NCI-H82 (cell line): Measurements from ENCODE around the gene ADAMTS18.

Experiments
- DNase-seq: peaks from one replicate; lab custom pipeline; 2025; lab: John Stamatoyannopoulos, UW

ADAMTS18 gene

GRCh38 chr16:77437859-77438258 lies 3.0 kb upstream of the ADAMTS18 start:
- DNase-seq: peak; percentile 39

DNA sequence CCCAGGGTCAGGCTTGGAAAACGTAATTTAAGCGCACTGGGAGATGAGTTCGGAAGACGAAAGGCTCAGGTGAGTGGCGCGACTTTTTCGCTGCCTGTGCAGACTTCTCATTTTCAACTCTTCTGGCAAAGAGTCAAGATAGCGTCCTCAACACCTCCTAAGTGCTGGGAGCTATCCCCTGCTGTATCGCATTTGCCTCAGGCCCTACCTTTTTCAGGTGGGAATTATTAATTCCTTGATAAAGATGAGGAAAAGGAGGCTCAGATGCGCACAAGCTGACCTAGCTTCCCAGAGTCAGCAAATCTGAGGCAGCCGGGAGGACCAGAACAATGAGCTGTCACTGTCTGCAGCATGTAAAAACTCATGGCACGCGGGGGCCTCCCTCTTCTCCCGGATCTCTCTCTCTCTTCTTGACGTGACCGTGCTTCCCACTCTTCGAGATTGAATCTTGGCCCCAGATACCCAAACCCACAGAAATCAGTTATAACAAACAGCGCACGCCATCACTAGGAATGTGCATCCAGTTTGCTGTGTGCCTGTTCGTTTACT lies 512 bp upstream of the ADAMTS18 start:
- DNase-seq: no peak

DNA sequence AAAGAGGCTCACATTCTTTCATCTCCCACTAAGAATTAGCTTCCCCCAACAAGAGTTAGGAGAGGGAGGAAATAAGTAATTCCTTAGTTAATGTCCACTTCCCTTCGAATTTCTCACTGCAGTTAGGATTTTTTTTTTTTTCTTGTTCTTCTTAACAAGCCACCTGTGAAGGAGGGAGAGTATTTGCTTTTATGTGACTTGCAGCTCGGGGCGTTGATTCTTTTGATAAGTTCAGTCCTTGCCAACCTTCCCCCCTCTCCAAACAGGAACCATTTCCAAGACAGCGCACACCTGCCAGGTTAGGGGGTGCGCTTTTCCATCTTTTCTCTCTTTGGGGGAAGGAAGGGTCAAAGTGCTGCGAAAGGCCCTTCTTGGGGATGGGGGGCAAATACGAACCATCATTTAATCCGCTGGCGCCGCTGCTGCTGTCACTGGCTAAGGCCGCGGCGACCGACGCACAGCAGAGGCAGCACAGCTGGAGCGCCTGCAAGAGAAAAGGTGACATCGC lies 758 bp downstream of the ADAMTS18 start:
- DNase-seq: peak; percentile 7

- no peak for DNase-seq
Measured at GRCh38 chr16:77433146-77433545, 1.7 kb downstream of the ADAMTS18 start.

DNA sequence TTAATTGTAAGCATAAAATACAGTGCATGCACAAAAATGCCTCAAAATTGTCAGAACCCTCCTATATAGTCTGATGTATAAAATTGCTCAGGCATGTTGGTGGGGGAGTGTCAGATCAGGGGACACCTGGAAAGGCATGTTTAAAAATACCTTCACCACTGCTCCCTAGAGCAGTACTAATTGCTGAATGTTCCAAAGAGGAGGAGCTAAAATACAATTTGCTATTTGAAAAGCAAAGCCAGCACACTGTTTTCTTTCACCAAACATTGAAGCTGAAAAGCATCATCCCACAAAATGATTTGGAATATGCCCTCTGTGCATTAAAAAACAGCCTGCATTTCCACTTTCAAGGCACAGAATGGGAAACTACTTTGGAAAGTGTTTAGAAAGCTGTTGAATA lies 2.6 kb downstream of the ADAMTS18 start:
- no peak for DNase-seq

DNA sequence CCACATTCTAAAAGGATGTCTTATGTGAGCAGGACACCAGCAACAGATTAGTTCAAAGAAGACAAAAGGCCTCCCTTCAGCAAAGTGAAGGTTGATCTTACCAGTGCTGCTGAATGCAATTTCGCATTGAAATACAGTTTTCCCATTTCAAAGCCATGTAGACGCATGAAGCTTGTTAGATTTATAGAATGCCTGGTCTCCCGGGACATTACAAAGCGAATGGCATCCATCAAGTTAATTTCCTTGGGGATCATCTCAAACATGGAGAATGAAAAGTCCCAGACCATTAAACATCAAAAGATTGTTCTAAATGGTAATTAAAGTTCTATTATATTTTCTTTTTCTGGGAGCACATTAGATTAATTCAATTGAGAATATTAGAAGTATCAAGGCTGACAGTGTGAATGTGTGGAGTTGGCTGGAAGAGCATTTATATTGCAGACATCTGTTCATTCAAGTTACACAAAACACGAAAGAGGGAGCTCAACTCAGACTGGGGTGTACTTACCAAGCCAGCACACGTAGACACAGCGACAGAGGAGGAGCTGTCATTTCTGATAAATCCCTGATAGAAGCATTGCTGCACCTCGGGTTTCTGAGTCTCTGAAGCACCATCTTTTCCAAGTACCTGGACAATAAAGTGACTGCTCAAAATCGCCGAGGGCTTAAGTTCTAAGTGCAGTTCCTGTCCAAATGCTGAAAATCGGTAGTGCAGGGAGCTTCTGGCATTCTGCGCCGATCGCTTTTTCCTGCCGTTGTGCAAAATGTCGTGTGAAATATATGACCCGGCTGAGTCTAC lies 3.8 kb downstream of the ADAMTS18 start:
- DNase-seq: peak; percentile 4

DNA sequence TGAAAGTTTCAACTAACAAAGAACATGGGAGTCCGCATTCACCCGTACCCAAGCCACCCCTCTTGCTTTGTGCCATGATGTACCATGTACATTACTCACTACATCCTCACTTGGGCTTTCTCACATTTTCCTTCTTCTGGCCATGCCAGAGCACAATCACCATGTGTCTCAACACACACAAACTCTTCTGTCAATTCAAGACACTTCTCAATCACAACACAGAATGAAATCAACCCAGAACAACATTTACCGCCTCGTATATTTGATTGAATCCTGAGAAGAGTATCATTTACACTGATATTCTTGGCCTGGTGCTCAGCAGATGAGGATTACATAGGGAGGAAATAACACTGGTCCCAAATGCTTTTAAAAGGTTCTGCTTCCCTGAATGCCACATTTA lies 4.5 kb downstream of the ADAMTS18 start:
- DNase-seq: no peak

GRCh38 chr16:77424871-77425604 lies 9.8 kb downstream of the ADAMTS18 start:
- no peak for DNase-seq

DNA sequence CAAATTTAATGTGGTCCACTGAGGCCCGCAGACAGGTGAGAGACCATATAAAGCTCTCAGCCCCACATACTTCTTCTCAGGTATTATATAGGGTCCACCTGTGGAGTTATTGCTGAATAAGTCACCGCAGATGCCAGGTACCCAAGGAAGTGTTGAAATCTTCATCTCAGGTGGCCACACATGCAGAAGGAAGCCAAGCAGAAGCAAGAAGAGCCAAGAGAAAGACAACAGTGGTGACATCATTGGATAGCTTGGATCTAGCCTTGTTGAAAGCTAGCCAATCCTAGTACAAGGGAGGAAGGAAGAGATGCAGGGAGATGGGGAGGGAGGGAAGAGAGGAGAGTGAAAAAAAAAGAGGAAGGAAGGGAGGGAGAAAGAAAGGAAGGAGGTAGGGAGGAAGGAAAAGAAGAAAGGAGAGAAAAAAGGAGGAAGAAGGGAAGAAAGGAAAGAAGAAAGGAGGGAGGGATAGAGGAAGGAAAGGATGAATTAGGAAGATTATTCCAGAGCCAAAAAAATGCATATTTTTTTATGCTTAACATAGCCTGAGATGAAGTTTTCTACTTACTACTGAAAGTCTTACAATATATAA lies 12.5 kb downstream of the ADAMTS18 start:
- no peak for DNase-seq

GRCh38 chr16:77416939-77417480 lies 17.8 kb downstream of the ADAMTS18 start:
- no peak for DNase-seq

GRCh38 chr16:77414752-77415231 lies 20.0 kb downstream of the ADAMTS18 start:
- DNase-seq: no peak

DNA sequence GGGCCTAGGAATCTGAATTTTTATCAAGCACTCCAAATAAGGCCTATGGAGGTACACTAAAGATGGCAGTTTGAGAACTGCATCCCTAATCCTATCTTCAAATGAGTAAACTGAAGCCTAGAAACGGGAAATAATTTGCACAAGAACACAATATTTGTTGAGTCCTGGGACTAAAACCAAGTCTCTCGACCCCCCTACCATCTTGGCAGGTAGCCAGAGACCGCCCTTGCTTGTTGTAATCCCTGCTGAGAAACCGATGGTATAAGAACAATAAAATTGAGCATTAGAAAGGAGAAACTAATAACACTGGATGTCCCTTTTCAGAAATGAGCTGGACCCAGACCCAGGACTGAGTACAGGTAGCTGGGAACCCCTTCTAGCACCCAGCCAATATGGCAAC lies 24.4 kb downstream of the ADAMTS18 start:
- DNase-seq: no peak

DNA sequence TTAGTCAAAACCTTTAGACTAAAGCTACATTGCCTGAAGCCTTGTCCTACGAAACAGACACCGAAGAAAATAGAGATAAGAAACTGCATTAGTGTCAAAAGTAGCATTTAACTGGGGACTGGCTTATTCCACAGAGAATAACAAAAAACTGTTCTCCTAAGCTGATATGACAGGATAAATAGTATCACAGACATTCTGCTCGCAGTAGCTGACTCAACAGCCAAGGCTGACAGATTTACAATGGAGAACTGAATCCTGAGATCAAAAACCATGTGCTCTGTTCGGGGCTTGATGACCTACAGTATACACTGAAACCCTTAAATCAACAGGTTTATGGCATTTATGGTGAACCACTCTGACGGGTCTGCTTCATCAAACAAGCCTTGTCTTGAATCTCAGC lies 25.5 kb downstream of the ADAMTS18 start:
- no peak for DNase-seq

GRCh38 chr16:77408607-77409006 lies 26.2 kb downstream of the ADAMTS18 start:
- no peak for DNase-seq

DNA sequence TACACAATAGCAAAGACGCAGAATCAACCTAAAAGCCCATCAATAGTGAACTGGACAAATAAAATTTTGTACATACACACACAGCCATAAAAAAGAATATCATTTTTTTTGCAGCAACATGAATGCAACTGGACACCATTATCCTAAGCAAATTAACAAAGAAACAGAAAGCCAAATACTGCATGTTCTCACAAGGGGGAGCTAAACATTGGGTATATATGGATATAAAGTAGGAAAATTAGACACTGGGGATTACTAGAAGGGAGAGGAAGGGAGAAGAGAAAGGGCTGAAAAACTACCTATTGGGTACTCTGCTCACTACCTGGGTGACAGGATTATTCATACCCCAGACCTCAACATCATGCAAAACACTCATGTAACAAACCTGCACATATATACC lies 28.2 kb downstream of the ADAMTS18 start:
- DNase-seq: peak; percentile 26

GRCh38 chr16:77404775-77405174 lies 30.1 kb downstream of the ADAMTS18 start:
- no peak for DNase-seq

- no peak for DNase-seq
Measured at GRCh38 chr16:77403732-77404131, 31.1 kb downstream of the ADAMTS18 start.

GRCh38 chr16:77402672-77403071 lies 32.2 kb downstream of the ADAMTS18 start:
- DNase-seq: no peak

DNA sequence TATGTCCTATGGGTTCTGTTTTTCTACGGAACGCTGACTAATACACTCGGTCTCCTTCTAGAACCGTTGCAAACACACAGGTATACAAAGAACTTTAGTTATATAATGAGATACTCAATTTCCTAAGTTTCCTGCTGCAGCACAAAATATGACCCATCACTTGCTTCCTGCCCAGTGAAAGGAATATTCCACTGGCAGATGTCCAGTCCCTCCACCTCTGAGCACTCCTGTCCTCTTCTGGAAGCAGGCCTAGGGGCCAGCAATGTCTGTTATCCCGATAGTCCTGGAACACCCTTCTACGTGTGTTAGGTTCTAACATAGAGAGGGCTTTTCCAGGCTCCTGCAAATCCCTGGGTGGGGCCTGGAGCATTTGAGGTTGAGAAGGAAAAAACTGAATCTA lies 32.7 kb downstream of the ADAMTS18 start:
- DNase-seq: no peak

DNA sequence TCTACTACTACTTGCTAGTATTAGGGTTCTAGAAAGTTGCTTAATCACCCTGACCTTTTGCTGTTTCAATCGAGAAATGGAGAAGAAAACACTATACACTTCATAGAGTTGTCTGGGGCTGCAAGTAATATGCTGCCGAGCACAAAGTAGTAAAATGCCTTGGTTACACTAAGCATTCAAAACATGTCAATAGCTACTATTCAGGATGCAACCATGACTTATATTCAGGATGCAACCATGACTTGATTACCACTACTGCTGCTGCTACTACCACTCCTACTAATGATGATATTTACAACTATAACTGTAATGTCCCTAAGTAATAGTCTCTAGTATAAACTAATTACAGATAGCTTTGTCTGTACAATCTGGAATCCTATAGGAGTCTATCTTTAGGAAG lies 35.3 kb downstream of the ADAMTS18 start:
- no peak for DNase-seq

DNA sequence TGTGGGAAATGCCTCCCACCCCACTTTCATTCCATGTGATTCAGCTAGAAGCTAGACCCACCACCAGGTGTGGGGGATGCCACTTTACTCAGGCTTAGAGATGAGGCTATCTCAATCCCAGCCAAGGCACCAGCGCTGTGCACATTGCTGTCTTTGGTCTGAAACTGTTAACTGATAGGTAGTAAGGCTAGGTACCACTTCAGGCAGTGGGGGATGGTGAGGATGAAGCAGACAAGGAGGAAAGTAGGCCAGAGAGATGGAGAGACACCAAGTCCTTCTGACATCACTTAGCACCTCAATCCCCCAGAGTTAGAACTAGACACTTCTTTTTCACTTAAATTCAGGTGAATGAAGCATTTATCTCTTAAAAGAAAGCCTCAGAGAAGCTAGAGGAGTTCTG lies 35.8 kb downstream of the ADAMTS18 start:
- no peak for DNase-seq

DNA sequence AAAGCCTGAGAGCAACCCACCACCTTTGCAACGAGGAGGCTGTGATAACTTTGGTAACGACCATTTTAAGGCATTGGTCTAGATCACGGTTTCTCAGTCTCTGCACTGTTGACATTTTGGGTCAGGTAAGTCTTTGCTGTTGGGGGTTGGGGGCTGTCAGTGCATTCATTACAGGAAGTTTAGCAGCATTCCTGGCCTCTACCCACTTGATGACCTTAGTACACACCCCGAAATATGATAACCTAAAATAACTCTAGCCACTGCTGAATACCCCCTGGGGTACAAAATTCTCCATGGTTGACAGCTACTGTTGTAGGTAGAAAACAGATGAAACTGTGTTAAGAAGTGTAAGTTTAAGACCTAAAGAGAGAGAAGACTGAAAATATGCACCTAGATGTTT lies 36.3 kb downstream of the ADAMTS18 start:
- DNase-seq: no peak
